H1 (cell line): Measurements from ENCODE around the gene MYO1G. TPM values are rescaled to one million over a fixed set of nuclear protein-coding genes. Genes with fewer than 3 reads are reported as not detected.

Experiments
- BCL11A ChIP-seq, 2 experiments: IDR thresholded peaks; one replicate each; pipeline ENCODE4 v1.6.1; 2011; ENCODE audit warnings: low read depth in 2 of 2, low read length in 2 of 2, mild to moderate bottlenecking in 2 of 2
- JUND ChIP-seq: IDR thresholded peaks from 2 replicates; pipeline ENCODE4 v1.6.1; 2011; ENCODE audit warnings: mild to moderate bottlenecking, improper control_type of control experiment, low read length
- RFX5 ChIP-seq: IDR thresholded peaks from 2 replicates; pipeline ENCODE4 v1.6.1; 2011; ENCODE audit warnings: low read depth, low read length, improper control_type of control experiment, borderline replicate concordance
- ZNF274 ChIP-seq: IDR thresholded peaks from 2 replicates; pipeline ENCODE4 v1.7.0; 2012; ENCODE audit warnings: low read length, borderline replicate concordance; ENCODE audit errors: extremely low read depth
- polyA plus RNA-seq, 7 experiments: library from polyadenylated mRNA; depleted of rRNA in 3 of 7; stranded (reverse) in 5 of 7; unstranded in 2 of 7; fragments of >200 nt in 5 of 7; fragments of 200-250 nt in 2 of 7; gene quantifications; 1 replicate in 5 of 7; 2 replicates in 1 of 7; 4 replicates in 1 of 7; pipeline versions ENCODE4 v1.2.1 to v1.2.3, GENCODE V29; 2011 to 2013; ENCODE audit warnings: missing spikeins in 2 of 7, mixed read lengths in 2 of 7
- total RNA-seq: library from RNA; stranded (reverse); fragmentation: NEBNext Ultra II Directional; extraction: Animal tissue kit (Norgen Biotek cat#: 25700); gene quantifications from 2 replicates; pipeline ENCODE4 v1.2.1, GENCODE V29; 2021
- TF ChIP-seq, protein P1 (sequence below): fragments of 300-600 bp; sonication (generic); IDR thresholded peaks from 2 replicates; pipeline ENCODE4 v1.7.1; 2012; ENCODE audit warnings: low read length, moderate library complexity, mild to moderate bottlenecking, inconsistent platforms; ENCODE audit not compliant: insufficient replicate concordance

Gene MYO1G
- total and polyA plus RNA-seq, 2 of the 8 experiments (the other 6 are each of a cell fraction or from before 2014, with no cell fraction given), result 0.08 to 0.19 TPM

DNA sequence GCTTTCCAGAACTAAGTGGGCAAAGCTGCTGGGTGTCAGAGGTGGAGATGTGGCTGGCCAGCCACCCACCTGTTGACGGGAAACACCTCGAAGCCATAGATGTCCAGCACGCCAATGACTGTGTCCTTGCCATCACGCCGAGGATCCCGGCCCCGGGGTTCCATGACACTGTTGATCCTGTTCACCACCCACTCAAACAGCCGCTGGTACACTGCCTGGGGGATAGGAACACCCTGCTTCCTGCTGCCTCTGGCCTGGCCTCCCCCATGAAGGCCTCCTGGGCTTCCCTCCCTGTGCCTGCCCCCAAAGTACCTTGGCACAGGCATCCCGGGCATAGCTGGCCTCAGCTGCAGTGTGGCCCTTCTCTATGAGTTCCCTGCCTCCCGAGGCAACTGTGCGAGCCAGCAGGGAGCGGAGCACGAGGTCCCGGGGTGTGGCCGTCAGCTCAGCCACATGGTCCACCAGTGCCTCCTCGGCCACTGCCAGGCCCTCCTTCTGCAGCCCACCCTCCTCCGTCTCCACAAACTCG is 8.2 kb downstream of the MYO1G start (continued):
- TF ChIP-seq RFX5, result no peak
- TF ChIP-seq ZNF274, result no peak
- TF ChIP-seq BCL11A (IDR thresholded peaks at IDR 0.05; ENCODE audit: low read depth in 2 of 2, low read length in 2 of 2), result no peak
- TF ChIP-seq, protein P1, sequence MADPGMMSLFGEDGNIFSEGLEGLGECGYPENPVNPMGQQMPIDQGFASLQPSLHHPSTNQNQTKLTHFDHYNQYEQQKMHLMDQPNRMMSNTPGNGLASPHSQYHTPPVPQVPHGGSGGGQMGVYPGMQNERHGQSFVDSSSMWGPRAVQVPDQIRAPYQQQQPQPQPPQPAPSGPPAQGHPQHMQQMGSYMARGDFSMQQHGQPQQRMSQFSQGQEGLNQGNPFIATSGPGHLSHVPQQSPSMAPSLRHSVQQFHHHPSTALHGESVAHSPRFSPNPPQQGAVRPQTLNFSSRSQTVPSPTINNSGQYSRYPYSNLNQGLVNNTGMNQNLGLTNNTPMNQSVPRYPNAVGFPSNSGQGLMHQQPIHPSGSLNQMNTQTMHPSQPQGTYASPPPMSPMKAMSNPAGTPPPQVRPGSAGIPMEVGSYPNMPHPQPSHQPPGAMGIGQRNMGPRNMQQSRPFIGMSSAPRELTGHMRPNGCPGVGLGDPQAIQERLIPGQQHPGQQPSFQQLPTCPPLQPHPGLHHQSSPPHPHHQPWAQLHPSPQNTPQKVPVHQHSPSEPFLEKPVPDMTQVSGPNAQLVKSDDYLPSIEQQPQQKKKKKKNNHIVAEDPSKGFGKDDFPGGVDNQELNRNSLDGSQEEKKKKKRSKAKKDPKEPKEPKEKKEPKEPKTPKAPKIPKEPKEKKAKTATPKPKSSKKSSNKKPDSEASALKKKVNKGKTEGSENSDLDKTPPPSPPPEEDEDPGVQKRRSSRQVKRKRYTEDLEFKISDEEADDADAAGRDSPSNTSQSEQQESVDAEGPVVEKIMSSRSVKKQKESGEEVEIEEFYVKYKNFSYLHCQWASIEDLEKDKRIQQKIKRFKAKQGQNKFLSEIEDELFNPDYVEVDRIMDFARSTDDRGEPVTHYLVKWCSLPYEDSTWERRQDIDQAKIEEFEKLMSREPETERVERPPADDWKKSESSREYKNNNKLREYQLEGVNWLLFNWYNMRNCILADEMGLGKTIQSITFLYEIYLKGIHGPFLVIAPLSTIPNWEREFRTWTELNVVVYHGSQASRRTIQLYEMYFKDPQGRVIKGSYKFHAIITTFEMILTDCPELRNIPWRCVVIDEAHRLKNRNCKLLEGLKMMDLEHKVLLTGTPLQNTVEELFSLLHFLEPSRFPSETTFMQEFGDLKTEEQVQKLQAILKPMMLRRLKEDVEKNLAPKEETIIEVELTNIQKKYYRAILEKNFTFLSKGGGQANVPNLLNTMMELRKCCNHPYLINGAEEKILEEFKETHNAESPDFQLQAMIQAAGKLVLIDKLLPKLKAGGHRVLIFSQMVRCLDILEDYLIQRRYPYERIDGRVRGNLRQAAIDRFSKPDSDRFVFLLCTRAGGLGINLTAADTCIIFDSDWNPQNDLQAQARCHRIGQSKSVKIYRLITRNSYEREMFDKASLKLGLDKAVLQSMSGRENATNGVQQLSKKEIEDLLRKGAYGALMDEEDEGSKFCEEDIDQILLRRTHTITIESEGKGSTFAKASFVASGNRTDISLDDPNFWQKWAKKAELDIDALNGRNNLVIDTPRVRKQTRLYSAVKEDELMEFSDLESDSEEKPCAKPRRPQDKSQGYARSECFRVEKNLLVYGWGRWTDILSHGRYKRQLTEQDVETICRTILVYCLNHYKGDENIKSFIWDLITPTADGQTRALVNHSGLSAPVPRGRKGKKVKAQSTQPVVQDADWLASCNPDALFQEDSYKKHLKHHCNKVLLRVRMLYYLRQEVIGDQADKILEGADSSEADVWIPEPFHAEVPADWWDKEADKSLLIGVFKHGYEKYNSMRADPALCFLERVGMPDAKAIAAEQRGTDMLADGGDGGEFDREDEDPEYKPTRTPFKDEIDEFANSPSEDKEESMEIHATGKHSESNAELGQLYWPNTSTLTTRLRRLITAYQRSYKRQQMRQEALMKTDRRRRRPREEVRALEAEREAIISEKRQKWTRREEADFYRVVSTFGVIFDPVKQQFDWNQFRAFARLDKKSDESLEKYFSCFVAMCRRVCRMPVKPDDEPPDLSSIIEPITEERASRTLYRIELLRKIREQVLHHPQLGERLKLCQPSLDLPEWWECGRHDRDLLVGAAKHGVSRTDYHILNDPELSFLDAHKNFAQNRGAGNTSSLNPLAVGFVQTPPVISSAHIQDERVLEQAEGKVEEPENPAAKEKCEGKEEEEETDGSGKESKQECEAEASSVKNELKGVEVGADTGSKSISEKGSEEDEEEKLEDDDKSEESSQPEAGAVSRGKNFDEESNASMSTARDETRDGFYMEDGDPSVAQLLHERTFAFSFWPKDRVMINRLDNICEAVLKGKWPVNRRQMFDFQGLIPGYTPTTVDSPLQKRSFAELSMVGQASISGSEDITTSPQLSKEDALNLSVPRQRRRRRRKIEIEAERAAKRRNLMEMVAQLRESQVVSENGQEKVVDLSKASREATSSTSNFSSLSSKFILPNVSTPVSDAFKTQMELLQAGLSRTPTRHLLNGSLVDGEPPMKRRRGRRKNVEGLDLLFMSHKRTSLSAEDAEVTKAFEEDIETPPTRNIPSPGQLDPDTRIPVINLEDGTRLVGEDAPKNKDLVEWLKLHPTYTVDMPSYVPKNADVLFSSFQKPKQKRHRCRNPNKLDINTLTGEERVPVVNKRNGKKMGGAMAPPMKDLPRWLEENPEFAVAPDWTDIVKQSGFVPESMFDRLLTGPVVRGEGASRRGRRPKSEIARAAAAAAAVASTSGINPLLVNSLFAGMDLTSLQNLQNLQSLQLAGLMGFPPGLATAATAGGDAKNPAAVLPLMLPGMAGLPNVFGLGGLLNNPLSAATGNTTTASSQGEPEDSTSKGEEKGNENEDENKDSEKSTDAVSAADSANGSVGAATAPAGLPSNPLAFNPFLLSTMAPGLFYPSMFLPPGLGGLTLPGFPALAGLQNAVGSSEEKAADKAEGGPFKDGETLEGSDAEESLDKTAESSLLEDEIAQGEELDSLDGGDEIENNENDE, result no peak
- TF ChIP-seq JUND, result no peak
